GM21717 (cell line): ENCODE measurements around the gene NGDN.
A peak's percentile ranks its signal among the peaks of the same experiment; 100 is the strongest.
"Not testable (repeated sequence)": the region's sequence is repeated elsewhere in the genome, so short reads cannot be mapped to it uniquely, and the experiment has no call there.

Experiments
- ATAC-seq: cut with Tn5 transposase; IDR thresholded peaks from one replicate; pipeline ENCODE4 v1.9.1; 2021; ENCODE audit warnings: mild to moderate bottlenecking, moderate library complexity; ENCODE audit not compliant: unreplicated experiment

The NGDN gene, protein sequence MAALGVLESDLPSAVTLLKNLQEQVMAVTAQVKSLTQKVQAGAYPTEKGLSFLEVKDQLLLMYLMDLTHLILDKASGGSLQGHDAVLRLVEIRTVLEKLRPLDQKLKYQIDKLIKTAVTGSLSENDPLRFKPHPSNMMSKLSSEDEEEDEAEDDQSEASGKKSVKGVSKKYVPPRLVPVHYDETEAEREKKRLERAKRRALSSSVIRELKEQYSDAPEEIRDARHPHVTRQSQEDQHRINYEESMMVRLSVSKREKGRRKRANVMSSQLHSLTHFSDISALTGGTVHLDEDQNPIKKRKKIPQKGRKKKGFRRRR

DNA sequence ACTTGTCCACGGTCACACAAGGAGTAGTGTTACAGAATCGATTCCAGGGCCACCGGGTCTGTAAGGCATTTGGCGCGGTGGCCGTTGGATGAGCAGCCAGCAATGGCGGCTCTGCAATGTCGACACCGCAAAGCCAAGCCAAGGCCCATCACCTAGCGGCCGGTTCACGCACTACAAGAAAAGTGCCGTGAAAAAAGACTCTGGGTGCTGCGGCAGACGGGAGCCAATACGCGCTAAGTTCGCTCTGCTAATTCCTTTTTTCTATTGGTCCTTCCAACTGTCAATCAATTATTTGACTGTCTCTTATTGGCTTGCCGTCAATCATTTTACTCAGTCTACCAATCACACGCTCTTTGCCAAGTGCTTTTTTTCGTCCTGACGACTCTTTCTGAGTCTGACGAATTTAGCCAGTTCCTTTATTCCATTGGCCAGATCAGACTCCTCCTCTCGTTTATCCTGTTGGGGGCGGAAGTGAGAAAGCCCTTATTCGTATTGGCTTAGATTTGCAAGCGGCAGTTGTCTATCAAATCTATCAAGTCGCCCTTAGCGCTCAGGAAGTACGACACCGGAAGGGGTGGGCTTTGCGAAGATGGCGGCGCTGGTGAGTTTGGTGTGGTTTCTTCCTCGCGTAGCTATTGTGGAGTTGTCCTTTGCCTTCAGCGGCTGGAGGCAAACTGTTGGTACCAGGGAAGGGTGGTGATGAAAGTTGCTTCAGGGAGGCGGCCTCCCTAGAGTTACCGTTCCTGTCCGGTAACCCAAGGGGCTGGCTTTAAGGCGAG is at the start of gene NGDN:
Gene NGDN, plus strand, starts transcription at position 577 of the 779 bp plus-strand sequence. Its CDS starts 13 bp downstream, at position 590.
- ATAC-seq: peak; percentile 90

- ATAC-seq: no peak
Observed at GRCh38 chr14:23421594-23421993, 47.9 kb upstream of the NGDN start.

DNA sequence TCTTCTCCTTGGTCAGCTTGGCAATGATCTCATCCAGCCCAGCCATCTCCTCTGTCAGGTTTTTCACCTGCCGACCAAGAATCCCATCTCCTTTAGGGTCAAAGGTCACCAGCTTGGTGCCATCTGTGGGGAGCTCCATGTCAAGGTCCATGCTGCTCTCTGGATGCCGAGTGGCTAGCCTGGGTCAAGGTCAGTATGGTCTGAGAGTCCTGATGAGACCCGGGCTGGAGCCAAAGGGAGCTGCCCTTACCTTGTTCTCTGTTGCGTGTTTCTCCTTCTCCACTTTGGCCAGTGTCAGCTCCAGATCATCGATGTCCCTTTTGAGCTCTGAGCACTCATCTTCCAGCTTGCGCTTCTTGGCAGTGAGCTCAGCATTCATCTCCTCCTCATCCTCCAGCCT is 45.8 kb upstream of the NGDN start:
- ATAC-seq: no peak

DNA sequence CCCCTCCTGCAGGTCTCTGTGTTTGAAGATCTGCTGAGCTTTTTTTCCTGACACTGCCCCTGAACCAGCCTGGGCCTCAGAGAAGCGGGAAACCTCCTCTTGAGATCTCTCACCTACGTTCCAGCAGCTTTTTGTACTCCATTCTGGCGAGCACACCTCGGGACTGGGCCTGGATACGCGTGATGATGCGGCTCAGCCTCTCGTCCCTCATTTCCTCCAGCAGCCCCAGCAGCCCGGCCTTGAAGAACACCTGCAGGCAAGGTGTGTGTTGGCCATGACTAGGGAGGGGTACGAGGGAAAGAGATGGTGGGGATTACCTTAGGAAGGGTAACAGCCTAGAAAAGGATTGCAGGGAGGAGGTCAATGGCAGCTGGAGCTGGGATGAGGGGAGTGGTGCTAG is 44.3 kb upstream of the NGDN start:
- no peak for ATAC-seq

DNA sequence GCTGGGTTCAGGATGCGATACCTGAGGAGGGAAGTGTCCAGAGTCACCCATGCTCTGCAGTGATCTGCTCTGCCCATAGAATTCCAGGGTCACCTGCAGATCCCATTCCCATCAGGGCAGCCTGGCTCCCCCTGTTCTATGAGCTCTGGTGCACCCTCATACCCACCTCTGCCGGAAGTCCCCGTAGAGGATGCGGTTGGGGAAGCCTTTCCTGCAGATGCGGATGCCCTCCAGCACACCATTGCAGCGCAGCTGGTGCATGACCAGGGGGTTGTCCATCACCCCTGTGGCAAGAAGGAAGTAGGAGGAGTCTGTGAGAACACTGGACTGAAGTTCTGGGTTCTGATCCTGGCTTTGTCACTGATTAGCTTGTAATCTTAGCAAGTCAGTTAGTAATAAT is 43.7 kb upstream of the NGDN start:
- not testable (repeated sequence) for ATAC-seq

- ATAC-seq: no peak
Observed at GRCh38 chr14:23428686-23429495, 40.6 kb upstream of the NGDN start.

GRCh38 chr14:23430016-23430722 is 39.3 kb upstream of the NGDN start:
- ATAC-seq: no peak

DNA sequence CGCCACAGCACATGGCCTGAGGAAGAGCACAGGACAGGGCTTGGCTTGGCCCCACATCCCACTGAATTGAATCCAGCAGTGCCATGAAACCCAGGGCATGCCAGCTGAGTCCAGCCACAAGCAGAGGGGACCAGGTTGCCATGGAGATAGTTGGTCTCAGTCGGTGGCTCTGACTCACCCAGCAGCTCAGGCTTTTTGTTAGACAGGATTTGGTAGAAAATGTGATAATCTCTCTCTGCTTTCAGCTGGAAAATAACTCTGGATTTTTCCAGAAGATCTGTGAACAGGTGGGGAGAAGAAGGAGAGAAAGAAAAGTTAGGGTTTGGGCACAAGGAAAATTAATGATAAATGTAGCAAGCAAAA is 38.8 kb upstream of the NGDN start:
- no peak for ATAC-seq

GRCh38 chr14:23431486-23431885 is 38.0 kb upstream of the NGDN start:
- ATAC-seq: no peak

DNA sequence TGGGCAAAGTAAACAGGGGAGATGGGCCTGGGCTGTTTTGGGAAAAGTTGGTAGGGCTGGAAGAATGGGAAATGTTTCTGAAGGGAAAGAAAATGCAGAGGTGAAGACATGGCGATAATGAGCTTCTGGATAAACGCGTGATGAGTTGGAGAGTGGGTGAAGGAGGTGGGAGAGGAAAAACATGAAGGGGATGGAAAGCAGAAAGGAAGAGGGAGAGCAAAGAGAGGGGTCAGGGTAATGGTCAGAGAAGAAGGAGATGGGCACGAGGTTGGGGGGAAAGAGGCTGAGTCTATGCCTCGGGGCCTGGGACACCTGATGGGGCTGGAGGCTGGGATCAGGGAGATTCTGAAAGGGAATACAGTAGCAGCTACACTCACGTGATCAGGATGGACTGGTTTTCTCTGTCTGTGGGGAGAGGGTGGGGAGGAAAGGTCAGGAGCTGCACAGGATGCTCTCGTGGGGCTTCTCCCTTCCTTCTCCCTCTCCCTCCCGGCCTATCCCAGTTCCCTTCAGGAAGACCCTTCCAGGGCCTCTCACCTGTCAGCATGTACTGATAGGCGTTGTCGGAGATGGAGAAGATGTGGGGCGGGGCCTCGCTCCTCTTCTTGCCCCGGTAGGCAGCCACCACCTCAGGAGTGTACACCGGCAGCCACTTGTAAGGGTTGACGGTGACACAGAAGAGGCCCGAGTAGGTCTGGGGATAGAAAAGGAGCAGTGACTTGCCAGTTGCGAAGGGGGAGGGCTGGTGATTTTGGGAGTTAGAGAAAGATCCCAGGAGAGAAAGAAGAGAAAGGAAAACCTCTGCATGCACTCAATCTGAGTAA is 37.2 kb upstream of the NGDN start:
- ATAC-seq: no peak

- ATAC-seq: no peak
Observed at GRCh38 chr14:23432946-23433345, 36.6 kb upstream of the NGDN start.

DNA sequence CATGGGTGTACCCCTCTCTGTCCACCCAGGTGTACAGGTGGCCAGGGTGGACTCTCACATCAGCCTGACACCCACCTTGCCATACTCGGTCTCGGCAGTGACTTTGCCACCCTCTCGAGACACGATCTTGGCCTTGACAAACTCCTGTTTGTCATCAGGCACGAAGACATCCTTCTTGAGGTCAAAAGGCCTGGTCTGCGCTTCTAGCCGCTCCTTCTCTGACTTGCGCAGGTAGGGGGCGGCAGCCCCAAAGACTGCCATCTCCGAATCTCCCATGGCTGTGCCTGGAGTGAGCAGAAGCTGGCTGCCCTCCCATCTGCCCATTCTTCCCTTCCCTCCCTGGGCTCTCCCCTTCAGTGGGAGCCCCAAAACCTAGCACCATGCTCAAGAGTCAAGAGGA is 36.0 kb upstream of the NGDN start:
- no peak for ATAC-seq

- no peak for ATAC-seq
Observed at GRCh38 chr14:23434488-23435222, 34.8 kb upstream of the NGDN start.

GRCh38 chr14:23435543-23436326 is 33.8 kb upstream of the NGDN start, which contains the start of gene MYH7:
TSS of gene MYH7 (minus strand) at chr14:23435660. CDS start at chr14:23433732, 1,928 bp downstream.
- no peak for ATAC-seq

DNA sequence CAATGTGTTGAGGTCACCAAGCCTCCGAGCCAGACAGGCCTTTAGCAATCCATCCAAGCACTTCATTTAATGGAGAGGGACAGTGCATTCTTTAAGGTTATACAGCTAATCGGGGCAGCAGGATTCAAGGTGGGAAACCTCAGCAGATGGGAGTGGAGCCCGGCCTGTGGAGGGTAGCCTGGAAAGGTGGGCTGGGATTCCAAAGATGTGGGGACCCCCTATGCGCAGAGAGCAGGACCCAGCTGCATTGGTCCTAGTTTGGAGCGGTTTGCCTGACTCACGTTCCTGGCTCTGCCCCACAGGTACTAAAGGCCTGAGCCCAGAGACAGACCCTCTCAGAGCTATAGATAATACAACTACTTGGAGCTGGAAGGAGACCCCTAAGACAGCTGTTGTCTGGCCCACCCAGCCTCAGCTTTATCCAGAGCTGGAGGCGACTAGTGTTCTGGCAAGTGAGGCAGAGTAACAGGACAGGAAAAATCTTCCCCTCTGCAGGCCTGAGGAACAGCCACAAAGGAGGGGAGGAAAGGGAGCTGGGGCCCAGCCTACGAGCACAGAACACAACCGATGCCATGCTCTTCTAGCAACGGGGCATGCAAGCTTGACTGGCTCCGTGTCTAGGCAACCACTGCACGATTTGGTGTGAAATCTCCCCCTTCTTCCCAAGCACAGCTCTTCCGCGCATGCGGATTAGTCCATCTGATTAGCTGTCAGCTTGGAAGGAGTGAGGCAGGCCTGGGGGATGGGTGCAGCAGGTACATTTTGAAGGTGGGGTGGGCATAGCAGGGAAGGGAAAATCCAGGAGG is 33.0 kb upstream of the NGDN start:
- no peak for ATAC-seq

DNA sequence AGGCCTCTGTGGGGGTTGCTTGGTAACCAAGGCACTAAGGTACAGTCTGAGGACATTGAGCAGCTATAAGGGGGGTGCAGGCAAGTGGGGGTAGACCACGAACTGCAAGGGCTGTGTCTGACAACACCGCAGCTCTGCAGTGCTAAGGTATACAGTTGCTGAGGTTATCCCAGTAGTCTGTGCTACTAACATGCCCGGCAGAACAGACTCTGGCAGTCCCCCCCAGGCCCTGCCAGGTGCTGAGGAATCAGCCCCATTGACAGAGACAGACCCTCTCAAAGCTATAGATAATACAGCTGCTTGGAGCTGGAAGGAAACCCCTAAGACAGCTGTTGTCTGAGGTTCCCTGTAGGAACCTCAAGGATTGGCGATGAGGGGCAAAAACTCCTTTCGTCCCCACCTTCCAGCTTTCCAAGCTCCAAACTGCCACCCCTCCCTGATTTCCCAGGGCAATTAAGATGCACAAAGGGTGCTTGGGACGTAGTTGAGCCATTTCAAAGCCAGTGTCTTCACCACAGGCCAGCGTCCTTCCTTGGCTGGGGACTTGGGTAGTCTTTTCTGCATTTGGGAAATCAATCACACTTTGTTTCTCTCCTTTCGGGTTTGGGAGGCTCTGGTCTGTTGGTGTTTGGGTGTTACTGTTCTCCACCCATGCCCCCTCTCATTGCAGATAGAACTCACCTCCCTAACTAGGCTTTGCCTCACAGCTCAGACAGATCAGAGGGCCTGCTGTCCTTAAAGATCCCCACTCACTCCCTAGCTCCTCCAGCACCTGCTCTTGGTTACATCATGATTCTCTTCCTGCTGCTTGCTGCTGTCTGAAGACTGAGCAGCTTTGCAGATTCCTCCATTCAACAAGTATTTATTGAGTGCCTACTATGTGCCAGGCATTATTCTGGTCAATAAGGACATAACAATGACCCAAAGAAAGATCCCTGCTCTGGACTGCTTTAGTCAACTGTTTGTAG is 32.1 kb upstream of the NGDN start:
- ATAC-seq: no peak
